Measurements from ENCODE around the gene FAT1. TPM values are rescaled to one million over a fixed set of nuclear protein-coding genes. Genes with fewer than 3 reads are reported as not detected.

Gene FAT1
- total and polyA plus RNA-seq, 2 donors (not counting 1 experiment from before 2014, with no cell fraction given), result 0.07 to 0.15 TPM

DNA sequence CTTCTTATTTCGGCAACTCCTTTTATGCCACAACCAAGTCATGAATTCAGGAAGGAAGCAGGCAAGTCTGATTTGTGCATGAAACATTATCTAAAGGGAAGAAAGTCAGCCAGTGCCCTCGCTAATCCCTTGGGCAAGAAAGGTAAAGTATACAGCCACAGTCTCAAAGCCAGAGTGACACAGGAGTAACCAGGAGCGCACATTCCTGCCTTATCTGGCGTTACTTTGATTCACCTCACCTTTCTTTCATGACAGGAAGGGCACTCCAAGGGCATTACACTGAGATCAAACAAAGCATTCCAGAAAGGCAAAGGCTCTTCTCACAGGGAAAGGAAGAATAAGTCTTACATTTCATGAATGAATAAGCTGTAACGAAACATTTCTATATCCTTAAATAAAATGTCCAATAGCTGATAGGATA, 38.8 kb downstream of the FAT1 start:
- DNase-seq (no peak), ATAC-seq (ENCODE audit: low read depth) (no peak)
- H3K27ac ChIP-seq (ENCODE audit: low read length in 2 of 2), result no peak overlapping the region
- no peaks in the 10 kb centered on the region for H4K20me1 ChIP-seq (ENCODE audit: control insufficient read depth, insufficient read depth, low read length, poor library complexity, severe bottlenecking)
- ChIA-PET POLR2A (no interaction called here), CTCF (no interaction called here)
- peaks cover 2% of the 10 kb centered on the region for H3K9me3 Mint-ChIP-seq (ENCODE audit: insufficient read depth)
- H3K27me3 Mint-ChIP-seq, result no peaks in the 10 kb centered on the region
- no peaks in the 10 kb centered on the region for H3K4me1 ChIP-seq (ENCODE audit: control insufficient read depth in 2 of 2, insufficient read depth in 2 of 2, low read length in 2 of 2)
- no peak overlapping the region for H2AFZ ChIP-seq (ENCODE audit: insufficient read depth, low read depth, low read length, poor library complexity, severe bottlenecking)
- no peak overlapping the region for H3K4me3 Mint-ChIP-seq
- peaks cover 0 to 3% (median 0%) of the 10 kb centered on the region in 3 donors for H3K9me3 ChIP-seq (ENCODE audit: control extremely low read depth in 1 of 3, control insufficient read depth in 2 of 3, insufficient read depth in 1 of 3, low read length in 2 of 3)
- H3K27me3 ChIP-seq (replicated peaks in 1 of 4; ENCODE audit: control extremely low read depth in 1 of 4, control insufficient read depth in 3 of 4, insufficient read depth in 4 of 4, low read length in 3 of 4), result no peaks in the 10 kb centered on the region
- no peak overlapping the region for H3K27ac Mint-ChIP-seq
- no peaks in the 10 kb centered on the region for H3K79me2 ChIP-seq (ENCODE audit: control insufficient read depth, insufficient read depth, low read length)
- H3K36me3 ChIP-seq (replicated peaks in 1 of 2; ENCODE audit: control extremely low read depth in 1 of 2, control insufficient read depth in 1 of 2, extremely low read depth in 1 of 2, insufficient read depth in 2 of 2, low read length in 1 of 2), result no peaks in the 10 kb centered on the region
- TF ChIP-seq EZH2 (IDR thresholded peaks at IDR 0.05; ENCODE audit: borderline replicate concordance, insufficient read depth, low read depth, low read length, poor library complexity, severe bottlenecking), result no peak
- TF ChIP-seq, protein P1, sequence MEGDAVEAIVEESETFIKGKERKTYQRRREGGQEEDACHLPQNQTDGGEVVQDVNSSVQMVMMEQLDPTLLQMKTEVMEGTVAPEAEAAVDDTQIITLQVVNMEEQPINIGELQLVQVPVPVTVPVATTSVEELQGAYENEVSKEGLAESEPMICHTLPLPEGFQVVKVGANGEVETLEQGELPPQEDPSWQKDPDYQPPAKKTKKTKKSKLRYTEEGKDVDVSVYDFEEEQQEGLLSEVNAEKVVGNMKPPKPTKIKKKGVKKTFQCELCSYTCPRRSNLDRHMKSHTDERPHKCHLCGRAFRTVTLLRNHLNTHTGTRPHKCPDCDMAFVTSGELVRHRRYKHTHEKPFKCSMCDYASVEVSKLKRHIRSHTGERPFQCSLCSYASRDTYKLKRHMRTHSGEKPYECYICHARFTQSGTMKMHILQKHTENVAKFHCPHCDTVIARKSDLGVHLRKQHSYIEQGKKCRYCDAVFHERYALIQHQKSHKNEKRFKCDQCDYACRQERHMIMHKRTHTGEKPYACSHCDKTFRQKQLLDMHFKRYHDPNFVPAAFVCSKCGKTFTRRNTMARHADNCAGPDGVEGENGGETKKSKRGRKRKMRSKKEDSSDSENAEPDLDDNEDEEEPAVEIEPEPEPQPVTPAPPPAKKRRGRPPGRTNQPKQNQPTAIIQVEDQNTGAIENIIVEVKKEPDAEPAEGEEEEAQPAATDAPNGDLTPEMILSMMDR (IDR thresholded peaks at IDR 0.05), result no peak
- no peak overlapping the region for H3K9ac ChIP-seq (ENCODE audit: low read length)
- H3K4me1 Mint-ChIP-seq, result no peaks in the 10 kb centered on the region
- WGBS (ENCODE audit: insufficient coverage), result 60% methylated on average over 1 of the region's 5 CpGs
- H3K4me3 ChIP-seq (ENCODE audit: control extremely low read depth in 1 of 5, extremely low read depth in 1 of 5, insufficient read depth in 1 of 5, low read depth in 2 of 5, low read length in 4 of 5), result no peak overlapping the region
- intact Hi-C loops (cut with micrococcal nuclease), result no loop called here
- no peak overlapping the region for H3K4me2 ChIP-seq (replicated peaks; ENCODE audit: low read depth, low read length, poor library complexity, severe bottlenecking)

DNA sequence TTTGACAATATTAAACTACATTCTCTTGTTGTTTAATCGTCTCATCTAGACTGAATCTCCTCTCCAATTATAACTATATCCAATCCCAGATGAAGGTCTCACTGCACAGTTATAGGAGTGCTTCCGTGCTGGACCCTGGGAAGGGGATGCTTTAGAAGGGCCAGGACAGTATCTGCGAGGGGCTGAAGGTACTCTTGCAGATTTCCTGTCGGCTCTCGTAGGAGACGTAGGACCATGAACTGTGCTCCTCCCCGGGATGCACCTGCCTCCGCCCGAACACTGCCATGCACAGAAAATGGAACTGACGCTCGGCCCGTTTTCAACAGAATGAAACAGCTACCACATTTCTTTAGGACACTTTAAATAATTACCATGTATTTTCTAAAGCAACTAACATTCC, 39.4 kb downstream of the FAT1 start:
- Histone ChIP-seq H3K27me3 (replicated peaks in 1 of 4; ENCODE audit: control extremely low read depth in 1 of 4, control insufficient read depth in 3 of 4, insufficient read depth in 4 of 4, low read length in 3 of 4) (no peaks in the 10 kb centered on the region), H3K9me3 (ENCODE audit: control extremely low read depth in 1 of 3, control insufficient read depth in 2 of 3, insufficient read depth in 1 of 3, low read length in 2 of 3) (peaks cover 0 to 3% (median 0%) of the 10 kb centered on the region in 3 donors), H2AFZ (ENCODE audit: insufficient read depth, low read depth, low read length, poor library complexity, severe bottlenecking) (no peak overlapping the region), H3K79me2 (ENCODE audit: control insufficient read depth, insufficient read depth, low read length) (no peaks in the 10 kb centered on the region), H4K20me1 (ENCODE audit: control insufficient read depth, insufficient read depth, low read length, poor library complexity, severe bottlenecking) (no peaks in the 10 kb centered on the region), H3K9ac (ENCODE audit: low read length) (no peak overlapping the region), H3K4me1 (ENCODE audit: control insufficient read depth in 2 of 2, insufficient read depth in 2 of 2, low read length in 2 of 2) (no peaks in the 10 kb centered on the region), H3K4me3 (ENCODE audit: control extremely low read depth in 1 of 5, extremely low read depth in 1 of 5, insufficient read depth in 1 of 5, low read depth in 2 of 5, low read length in 4 of 5) (no peak overlapping the region), H3K4me2 (replicated peaks; ENCODE audit: low read depth, low read length, poor library complexity, severe bottlenecking) (no peak overlapping the region), H3K36me3 (replicated peaks in 1 of 2; ENCODE audit: control extremely low read depth in 1 of 2, control insufficient read depth in 1 of 2, extremely low read depth in 1 of 2, insufficient read depth in 2 of 2, low read length in 1 of 2) (no peaks in the 10 kb centered on the region), H3K27ac (ENCODE audit: low read length in 2 of 2) (no peak overlapping the region)
- ChIA-PET POLR2A (no interaction called here), CTCF (no interaction called here)
- H3K9me3 Mint-ChIP-seq (ENCODE audit: insufficient read depth), result no peaks in the 10 kb centered on the region
- no peak for ATAC-seq (ENCODE audit: low read depth)
- DNase-seq, result no peak
- WGBS (ENCODE audit: insufficient coverage), result 85% methylated on average over 4 of the region's 12 CpGs
- H3K27me3 Mint-ChIP-seq, result no peaks in the 10 kb centered on the region
- no peak for TF ChIP-seq EZH2 (IDR thresholded peaks at IDR 0.05; ENCODE audit: borderline replicate concordance, insufficient read depth, low read depth, low read length, poor library complexity, severe bottlenecking)
- TF ChIP-seq, protein P1 (IDR thresholded peaks at IDR 0.05), result no peak
- no peak overlapping the region for H3K27ac Mint-ChIP-seq
- no peak overlapping the region for H3K4me3 Mint-ChIP-seq
- intact Hi-C loops (cut with micrococcal nuclease), result no loop called here
- H3K4me1 Mint-ChIP-seq, result no peaks in the 10 kb centered on the region
